Stimulated activated CD4-positive, alpha-beta T cell treated with anti-CD3 and anti-CD28 coated beads, Interleukin-4, amount 100 ng/mL, for 1 hour (primary cell): ENCODE measurements around the gene ARHGAP33.

ENCODE experiments used
- DNase-seq: peaks from one replicate; pipeline ENCODE4 v3.0.0-alpha.2; 2020

The ARHGAP33 gene

GRCh38 chr19:35740423-35741202, 34.8 kb upstream of the ARHGAP33 start:
- DNase-seq, result peak; percentile 95

GRCh38 chr19:35741203-35741515, 34.2 kb upstream of the ARHGAP33 start:
- DNase-seq, result no peak

GRCh38 chr19:35742121-35742724, 33.1 kb upstream of the ARHGAP33 start, which contains the start of gene IGFLR1:
Gene IGFLR1 (minus strand): TSS chr19:35742452. CDS start chr19:35741180, 1,272 bp downstream.
- DNase-seq, result peak; percentile 62

- no peak for DNase-seq
These were observed 31.5 kb upstream of the ARHGAP33 start for GRCh38 chr19:35743640-35744429.

GRCh38 chr19:35744430-35745327, 30.7 kb upstream of the ARHGAP33 start:
- DNase-seq, result peak; percentile 89

GRCh38 chr19:35745328-35746086, 29.9 kb upstream of the ARHGAP33 start, which contains the start of the genes PSENEN and U2AF1L4:
Gene PSENEN (plus strand): TSS chr19:35745651. CDS start chr19:35745931, 280 bp downstream.
Gene U2AF1L4 (minus strand): TSS chr19:35745418. CDS start chr19:35745391, 27 bp downstream.
- DNase-seq, result peak; percentile 92

- DNase-seq, result no peak
These were observed 29.3 kb upstream of the ARHGAP33 start for GRCh38 chr19:35746087-35746462.

- no peak for DNase-seq
These were observed 28.8 kb upstream of the ARHGAP33 start for GRCh38 chr19:35746531-35746930.

- DNase-seq, result peak; percentile 98
These were observed 27.0 kb upstream of the ARHGAP33 start, which contains the start of gene LIN37 for GRCh38 chr19:35748106-35749020. Gene LIN37 (plus strand): TSS chr19:35748576. CDS start chr19:35748725, 149 bp downstream.

- no peak for DNase-seq
These were observed 25.2 kb upstream of the ARHGAP33 start for GRCh38 chr19:35750167-35750566.

- no peak for DNase-seq
These were observed 23.3 kb upstream of the ARHGAP33 start for GRCh38 chr19:35751839-35752745.

- no peak for DNase-seq
These were observed 22.5 kb upstream of the ARHGAP33 start for GRCh38 chr19:35752746-35753350.

- no peak for DNase-seq
These were observed 21.6 kb upstream of the ARHGAP33 start for GRCh38 chr19:35753634-35754369.

GRCh38 chr19:35754370-35755130, 20.8 kb upstream of the ARHGAP33 start:
- DNase-seq, result no peak

- no peak for DNase-seq
These were observed 20.2 kb upstream of the ARHGAP33 start for GRCh38 chr19:35755131-35755549.

- DNase-seq, result peak; percentile 63
These were observed 19.6 kb upstream of the ARHGAP33 start for GRCh38 chr19:35755550-35756376.
